SK-N-SH treated with all-trans-retinoic acid at 6 μM for 48 hours (cell line): ENCODE results near the gene KSR2.

Source experiments
- ATAC-seq: fragments of 200-7000 bp; cut with Tn5 transposase; 3 replicates; pipeline ENCODE4 v1.9.1; 2020; ENCODE audit warnings: mild to moderate bottlenecking, moderate library complexity
- ARNTL ChIP-seq: fragments of 450-650 bp; formaldehyde crosslinking; IDR thresholded peaks from 2 replicates; pipeline ENCODE4 v1.5.0; 2020; ENCODE audit warnings: low read depth, mild to moderate bottlenecking, moderate library complexity, borderline replicate concordance
- BACH2 ChIP-seq: fragments of 250-450 bp; sonication (Bioruptor Pico); IDR thresholded peaks from 2 replicates; pipeline ENCODE4 v1.9.0; 2021; ENCODE audit warnings: mild to moderate bottlenecking, borderline replicate concordance
- CREB5 ChIP-seq: fragments of 250-450 bp; sonication (Bioruptor Pico); IDR thresholded peaks from 2 replicates; pipeline ENCODE4 v1.5.1; 2020; ENCODE audit warnings: low read depth, mild to moderate bottlenecking, moderate library complexity
- CSDC2 ChIP-seq: fragments of 250-450 bp; sonication (Bioruptor Pico); IDR thresholded peaks from 2 replicates; pipeline ENCODE4 v1.5.0; 2020; ENCODE audit warnings: mild to moderate bottlenecking, moderate library complexity
- ESRRG ChIP-seq: fragments of 250-450 bp; sonication (Bioruptor Pico); IDR thresholded peaks from 2 replicates; pipeline ENCODE4 v1.6.1; 2021; ENCODE audit warnings: mild to moderate bottlenecking
- ISL1 ChIP-seq: fragments of 250-450 bp; sonication (Bioruptor Pico); IDR thresholded peaks from 2 replicates; pipeline ENCODE4 v2.1.2; 2022; ENCODE audit warnings: mild to moderate bottlenecking, moderate library complexity
- POU6F1 ChIP-seq: fragments of 250-450 bp; sonication (Bioruptor Pico); IDR thresholded peaks from 2 replicates; pipeline ENCODE4 v1.8.0; 2021; ENCODE audit warnings: low read depth, mild to moderate bottlenecking, moderate library complexity, borderline replicate concordance
- PPARA ChIP-seq: fragments of 250-450 bp; sonication (Bioruptor Pico); IDR thresholded peaks from 2 replicates; pipeline ENCODE4 v1.5.0; 2020; ENCODE audit warnings: mild to moderate bottlenecking, borderline replicate concordance
- RARB ChIP-seq: fragments of 250-450 bp; sonication (Bioruptor Pico); IDR thresholded peaks from 2 replicates; pipeline ENCODE4 v1.8.0; 2021; ENCODE audit warnings: mild to moderate bottlenecking, moderate library complexity
- SNAI2 ChIP-seq: fragments of 250-450 bp; sonication (Bioruptor Pico); IDR thresholded peaks from 2 replicates; pipeline ENCODE4 v1.5.0; 2020; ENCODE audit warnings: mild to moderate bottlenecking, moderate library complexity
- TSHZ2 ChIP-seq: fragments of 250-450 bp; sonication (Bioruptor Pico); IDR thresholded peaks from 2 replicates; pipeline ENCODE4 v1.5.0; 2020; ENCODE audit warnings: mild to moderate bottlenecking, moderate library complexity
- ZC3H10 ChIP-seq: fragments of 250-450 bp; sonication (Bioruptor Pico); IDR thresholded peaks from 2 replicates; pipeline ENCODE4 v1.5.1; 2021; ENCODE audit warnings: mild to moderate bottlenecking, moderate library complexity
- ZFP3 ChIP-seq: fragments of 250-450 bp; sonication (Bioruptor Pico); IDR thresholded peaks from 2 replicates; pipeline ENCODE4 v1.5.0; 2020; ENCODE audit warnings: mild to moderate bottlenecking, moderate library complexity
- ZFP30 ChIP-seq: fragments of 450-650 bp; formaldehyde crosslinking; IDR thresholded peaks from 2 replicates; pipeline ENCODE4 v1.5.0; 2022; ENCODE audit warnings: mild to moderate bottlenecking, moderate library complexity
- ZNF565 ChIP-seq: fragments of 450-650 bp; formaldehyde crosslinking; conservative IDR thresholded peaks from 2 replicates; pipeline ENCODE4 v1.5.0; 2020; ENCODE audit warnings: low read depth, mild to moderate bottlenecking, moderate library complexity
- ZNF70 ChIP-seq: fragments of 450-650 bp; formaldehyde crosslinking; IDR thresholded peaks from 2 replicates; pipeline ENCODE4 v1.5.0; 2020; ENCODE audit warnings: mild to moderate bottlenecking, moderate library complexity
- ZNF8 ChIP-seq: fragments of 450-650 bp; formaldehyde crosslinking; IDR thresholded peaks from 2 replicates; pipeline ENCODE4 v1.5.0; 2020; ENCODE audit warnings: mild to moderate bottlenecking, moderate library complexity
- TF ChIP-seq, protein P1 (sequence below): fragments of 250-450 bp; sonication (Bioruptor Pico); IDR thresholded peaks from 2 replicates; pipeline ENCODE4 v1.8.0; 2020; ENCODE audit warnings: mild to moderate bottlenecking, moderate library complexity, borderline replicate concordance
- TF ChIP-seq, protein P2 (sequence below): fragments of 250-450 bp; sonication (Bioruptor Pico); IDR thresholded peaks from 2 replicates; pipeline ENCODE4 v1.5.1; 2021; ENCODE audit warnings: mild to moderate bottlenecking, moderate library complexity

The KSR2 gene

GRCh38 chr12:117498256-117498655 is 470.5 kb downstream of the KSR2 start:
- TF ChIP-seq SNAI2 (CRISPR knock-in tag): no peak
- TF ChIP-seq, protein P1, sequence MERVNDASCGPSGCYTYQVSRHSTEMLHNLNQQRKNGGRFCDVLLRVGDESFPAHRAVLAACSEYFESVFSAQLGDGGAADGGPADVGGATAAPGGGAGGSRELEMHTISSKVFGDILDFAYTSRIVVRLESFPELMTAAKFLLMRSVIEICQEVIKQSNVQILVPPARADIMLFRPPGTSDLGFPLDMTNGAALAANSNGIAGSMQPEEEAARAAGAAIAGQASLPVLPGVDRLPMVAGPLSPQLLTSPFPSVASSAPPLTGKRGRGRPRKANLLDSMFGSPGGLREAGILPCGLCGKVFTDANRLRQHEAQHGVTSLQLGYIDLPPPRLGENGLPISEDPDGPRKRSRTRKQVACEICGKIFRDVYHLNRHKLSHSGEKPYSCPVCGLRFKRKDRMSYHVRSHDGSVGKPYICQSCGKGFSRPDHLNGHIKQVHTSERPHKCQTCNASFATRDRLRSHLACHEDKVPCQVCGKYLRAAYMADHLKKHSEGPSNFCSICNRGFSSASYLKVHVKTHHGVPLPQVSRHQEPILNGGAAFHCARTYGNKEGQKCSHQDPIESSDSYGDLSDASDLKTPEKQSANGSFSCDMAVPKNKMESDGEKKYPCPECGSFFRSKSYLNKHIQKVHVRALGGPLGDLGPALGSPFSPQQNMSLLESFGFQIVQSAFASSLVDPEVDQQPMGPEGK (CRISPR knock-in tag): no peak
- TF ChIP-seq ZFP30: no peak
- TF ChIP-seq ZC3H10: no peak
- no peak for TF ChIP-seq PPARA (CRISPR knock-in tag)
- no peak for TF ChIP-seq CSDC2 (CRISPR knock-in tag)
- TF ChIP-seq ISL1: no peak
- TF ChIP-seq, protein P2, sequence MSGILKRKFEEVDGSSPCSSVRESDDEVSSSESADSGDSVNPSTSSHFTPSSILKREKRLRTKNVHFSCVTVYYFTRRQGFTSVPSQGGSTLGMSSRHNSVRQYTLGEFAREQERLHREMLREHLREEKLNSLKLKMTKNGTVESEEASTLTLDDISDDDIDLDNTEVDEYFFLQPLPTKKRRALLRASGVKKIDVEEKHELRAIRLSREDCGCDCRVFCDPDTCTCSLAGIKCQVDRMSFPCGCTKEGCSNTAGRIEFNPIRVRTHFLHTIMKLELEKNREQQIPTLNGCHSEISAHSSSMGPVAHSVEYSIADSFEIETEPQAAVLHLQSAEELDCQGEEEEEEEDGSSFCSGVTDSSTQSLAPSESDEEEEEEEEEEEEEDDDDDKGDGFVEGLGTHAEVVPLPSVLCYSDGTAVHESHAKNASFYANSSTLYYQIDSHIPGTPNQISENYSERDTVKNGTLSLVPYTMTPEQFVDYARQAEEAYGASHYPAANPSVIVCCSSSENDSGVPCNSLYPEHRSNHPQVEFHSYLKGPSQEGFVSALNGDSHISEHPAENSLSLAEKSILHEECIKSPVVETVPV (CRISPR knock-in tag): no peak
- TF ChIP-seq POU6F1 (CRISPR knock-in tag): no peak
- no peak for TF ChIP-seq ESRRG (CRISPR knock-in tag)
- TF ChIP-seq ZNF70 (CRISPR knock-in tag): no peak
- no peak for TF ChIP-seq ZFP3
- TF ChIP-seq CREB5 (CRISPR knock-in tag): no peak
- no peak for ATAC-seq

DNA sequence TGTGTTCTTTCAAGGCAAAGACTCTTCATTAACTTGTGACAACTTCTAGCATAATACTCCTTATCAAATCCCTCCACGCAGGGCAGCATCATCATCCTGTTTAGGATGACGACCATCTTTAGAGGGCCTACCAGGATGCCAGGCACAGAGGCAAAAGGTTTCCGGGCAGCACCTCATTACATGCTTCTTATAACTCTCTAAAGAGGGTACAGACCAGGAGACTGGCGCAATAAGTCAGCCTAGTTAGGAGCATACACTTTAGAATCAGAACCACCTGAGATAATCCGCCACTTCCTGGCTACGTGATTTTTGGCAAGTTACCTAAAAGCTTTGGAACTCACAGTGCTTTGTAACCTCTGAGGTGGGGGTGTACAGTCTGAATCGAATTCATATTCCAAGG is 471.4 kb downstream of the KSR2 start:
- TF ChIP-seq BACH2 (no peak), ZNF565 (CRISPR knock-in tag) (no peak), ARNTL (CRISPR knock-in tag) (no peak), POU6F1 (CRISPR knock-in tag) (no peak), RARB (CRISPR knock-in tag) (no peak), TSHZ2 (CRISPR knock-in tag) (no peak), PPARA (CRISPR knock-in tag) (no peak), ZFP30 (no peak), ZC3H10 (no peak), ZNF8 (CRISPR knock-in tag) (no peak)
- TF ChIP-seq, protein P1 (CRISPR knock-in tag): no peak
- TF ChIP-seq, all 23 proteins: peak for 0
- no peak for ATAC-seq
